WTC11 (cell line): ENCODE measurements around the gene MCFD2. TPM values are rescaled to one million over a fixed set of nuclear protein-coding genes. Genes with fewer than 3 reads are reported as not detected.

Source experiments
- ATAC-seq: fragments of 200-7000 bp; cut with Tn5 transposase; 2 replicates; pipeline ENCODE4 v1.10.0; 2021; ENCODE audit warnings: mild to moderate bottlenecking, moderate library complexity
- CTCF ChIA-PET: fragments of 300-600 bp; sonication (Branson Sonifier 250); formaldehyde crosslinking; loops from one replicate; lab custom pipeline; 2021; ENCODE audit warnings: antibody characterized with exemption; lab: Charles Lee
- POLR2A ChIA-PET: fragments of 350-600 bp; sonication (Branson Sonifier 250); formaldehyde crosslinking; loops from one replicate; lab custom pipeline; 2021; ENCODE audit warnings: antibody characterized with exemption; lab: Charles Lee
- DNase-seq: peaks from one replicate; pipeline ENCODE4 v3.0.0; 2021; ENCODE audit warnings: low spot score
- H3K27ac Mint-ChIP-seq: 2 replicates; pipeline ENCODE4 v1.8.0; 2021; ENCODE audit warnings: mixed read lengths
- H3K27me3 Mint-ChIP-seq: 2 replicates; pipeline ENCODE4 v1.8.0; 2021; ENCODE audit warnings: low read depth, mild to moderate bottlenecking, moderate library complexity, mixed read lengths
- H3K36me3 Mint-ChIP-seq: 2 replicates; pipeline ENCODE4 v1.8.0; 2021; ENCODE audit warnings: mixed read lengths
- H3K4me1 Mint-ChIP-seq: 2 replicates; pipeline ENCODE4 v1.8.0; 2022; ENCODE audit warnings: mixed read lengths
- H3K4me3 Mint-ChIP-seq: 2 replicates; pipeline ENCODE4 v1.8.0; 2021; ENCODE audit warnings: mild to moderate bottlenecking, moderate library complexity, mixed read lengths
- H3K9me3 Mint-ChIP-seq: 2 replicates; pipeline ENCODE4 v1.8.0; 2021; ENCODE audit warnings: mixed read lengths
- ARID4B ChIP-seq: sonication (generic); formaldehyde crosslinking; IDR thresholded peaks from 2 replicates; pipeline ENCODE4 v1.8.0; 2023; ENCODE audit warnings: missing genetic modification reagents, mild to moderate bottlenecking, borderline replicate concordance
- ATF3 ChIP-seq: sonication (generic); formaldehyde crosslinking; conservative IDR thresholded peaks from 2 replicates; pipeline ENCODE4 v1.8.1; 2022; ENCODE audit warnings: mild to moderate bottlenecking, missing genetic modification reagents
- ATF6 ChIP-seq: sonication (generic); formaldehyde crosslinking; IDR thresholded peaks from 2 replicates; pipeline ENCODE4 v1.8.1; 2023; ENCODE audit warnings: mild to moderate bottlenecking, missing genetic modification reagents
- CBFB ChIP-seq: sonication (generic); formaldehyde crosslinking; IDR thresholded peaks from 2 replicates; pipeline ENCODE4 v1.8.1; 2022; ENCODE audit warnings: mild to moderate bottlenecking, low read depth, missing genetic modification reagents
- GRHL2 ChIP-seq: fragments of 250-450 bp; sonication (Bioruptor Pico); IDR thresholded peaks from 2 replicates; pipeline ENCODE4 v1.8.0; 2022; ENCODE audit warnings: mild to moderate bottlenecking, moderate library complexity; ENCODE audit not compliant: insufficient replicate concordance, severe bottlenecking
- JAZF1 ChIP-seq: fragments of 250-450 bp; sonication (Bioruptor Pico); IDR thresholded peaks from 2 replicates; pipeline ENCODE4 v1.9.0; 2021; ENCODE audit warnings: moderate library complexity, mild to moderate bottlenecking, inconsistent platforms
- MXD4 ChIP-seq: fragments of 250-450 bp; sonication (Bioruptor Pico); IDR thresholded peaks from 2 replicates; pipeline ENCODE4 v1.8.0; 2021; ENCODE audit warnings: mild to moderate bottlenecking, moderate library complexity, borderline replicate concordance
- total RNA-seq: library from RNA; stranded (reverse); gene quantifications from 3 replicates; pipeline ENCODE4 v1.2.3, GENCODE V29; 2021
- TF ChIP-seq, protein P1 (sequence below): fragments of 250-450 bp; sonication (Bioruptor Pico); IDR thresholded peaks from 2 replicates; pipeline ENCODE4 v1.8.0; 2021; ENCODE audit warnings: mild to moderate bottlenecking
- TF ChIP-seq, protein P2 (sequence below): sonication (generic); formaldehyde crosslinking; IDR thresholded peaks from 2 replicates; pipeline ENCODE4 v1.8.1; 2023; ENCODE audit warnings: mild to moderate bottlenecking, missing genetic modification reagents

Gene MCFD2
- total RNA-seq, 1 experiment from 2014 or later, result 68.1 TPM

- no peak for TF ChIP-seq MXD4 (CRISPR knock-in tag)
Measured at GRCh38 chr2:46893269-46893939, 22.2 kb downstream of the MCFD2 start (continued).

DNA sequence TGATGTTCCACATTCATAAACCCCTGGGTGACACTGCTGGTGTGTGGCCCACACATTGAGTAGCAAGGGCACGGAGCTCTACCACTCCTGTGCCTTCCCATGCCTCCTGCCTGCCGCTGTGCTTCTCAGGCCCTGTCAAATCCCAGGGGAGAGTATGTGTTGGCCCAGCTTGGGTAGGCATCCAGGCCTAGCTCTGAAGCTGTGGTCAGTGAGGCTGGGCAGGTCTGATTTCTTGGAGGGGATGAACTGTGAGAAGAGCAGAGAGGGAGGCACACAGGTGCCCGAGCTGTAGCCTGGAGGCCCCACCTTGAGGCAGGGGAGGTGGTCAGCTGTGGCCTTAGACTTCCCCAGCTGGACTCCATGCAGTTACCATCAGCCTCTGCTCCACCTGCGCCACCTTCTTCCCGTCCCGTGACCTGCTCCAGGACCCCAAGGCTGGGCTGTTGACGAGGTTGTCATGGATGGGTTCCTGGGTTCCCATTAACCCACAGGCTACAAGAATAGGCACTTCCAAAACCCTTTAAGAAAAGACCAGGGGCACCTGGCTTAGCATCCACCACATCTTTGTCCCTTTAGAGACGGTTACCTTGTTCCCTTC lies 23.6 kb downstream of the MCFD2 start:
- ChIA-PET POLR2A (no interaction called here), CTCF (interaction anchor here (1.0 kb wide), 1 partner anchor 242 kb away, joined by 3 read pairs; no protein-coding TSS in a partner anchor)
- Mint-ChIP-seq H3K27ac (no peak overlapping the region; the same call in 1 of the 2 replicates), H3K27me3 (no peaks in the 10 kb centered on the region; the same call in 1 of the 2 replicates), H3K4me1 (peaks cover 13% of the 10 kb centered on the region), H3K36me3 (no peaks in the 10 kb centered on the region), H3K9me3 (no peaks in the 10 kb centered on the region), H3K4me3 (no peak overlapping the region)
- TF ChIP-seq, protein P1, sequence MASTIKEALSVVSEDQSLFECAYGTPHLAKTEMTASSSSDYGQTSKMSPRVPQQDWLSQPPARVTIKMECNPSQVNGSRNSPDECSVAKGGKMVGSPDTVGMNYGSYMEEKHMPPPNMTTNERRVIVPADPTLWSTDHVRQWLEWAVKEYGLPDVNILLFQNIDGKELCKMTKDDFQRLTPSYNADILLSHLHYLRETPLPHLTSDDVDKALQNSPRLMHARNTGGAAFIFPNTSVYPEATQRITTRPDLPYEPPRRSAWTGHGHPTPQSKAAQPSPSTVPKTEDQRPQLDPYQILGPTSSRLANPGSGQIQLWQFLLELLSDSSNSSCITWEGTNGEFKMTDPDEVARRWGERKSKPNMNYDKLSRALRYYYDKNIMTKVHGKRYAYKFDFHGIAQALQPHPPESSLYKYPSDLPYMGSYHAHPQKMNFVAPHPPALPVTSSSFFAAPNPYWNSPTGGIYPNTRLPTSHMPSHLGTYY (CRISPR knock-in tag), result no peak
- TF ChIP-seq ATF6 (no peak), JAZF1 (CRISPR knock-in tag) (no peak), GRHL2 (CRISPR knock-in tag) (no peak), ATF3 (no peak)
- no peak for ATAC-seq
- no peak for DNase-seq

GRCh38 chr2:46888421-46888952 lies 27.1 kb downstream of the MCFD2 start:
- CTCF ChIA-PET, result interaction anchor here (0.6 to 1.3 kb wide), 2 partner anchors 107 to 111 kb away, joined by 3 to 5 read pairs; no protein-coding TSS in a partner anchor
- H3K27ac Mint-ChIP-seq, result no peak overlapping the region
- H3K4me1 Mint-ChIP-seq, result peaks cover 15% of the 10 kb centered on the region
- no peak for DNase-seq
- no peaks in the 10 kb centered on the region; the same call in 1 of the 2 replicates for H3K27me3 Mint-ChIP-seq
- H3K9me3 Mint-ChIP-seq, result peaks cover 10% of the 10 kb centered on the region
- no peaks in the 10 kb centered on the region for H3K36me3 Mint-ChIP-seq
- TF ChIP-seq CBFB (CRISPR knock-in tag) (no peak), ARID4B (CRISPR knock-in tag) (no peak)
- TF ChIP-seq, protein P2, sequence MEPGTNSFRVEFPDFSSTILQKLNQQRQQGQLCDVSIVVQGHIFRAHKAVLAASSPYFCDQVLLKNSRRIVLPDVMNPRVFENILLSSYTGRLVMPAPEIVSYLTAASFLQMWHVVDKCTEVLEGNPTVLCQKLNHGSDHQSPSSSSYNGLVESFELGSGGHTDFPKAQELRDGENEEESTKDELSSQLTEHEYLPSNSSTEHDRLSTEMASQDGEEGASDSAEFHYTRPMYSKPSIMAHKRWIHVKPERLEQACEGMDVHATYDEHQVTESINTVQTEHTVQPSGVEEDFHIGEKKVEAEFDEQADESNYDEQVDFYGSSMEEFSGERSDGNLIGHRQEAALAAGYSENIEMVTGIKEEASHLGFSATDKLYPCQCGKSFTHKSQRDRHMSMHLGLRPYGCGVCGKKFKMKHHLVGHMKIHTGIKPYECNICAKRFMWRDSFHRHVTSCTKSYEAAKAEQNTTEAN, result no peak
- TF ChIP-seq, all 79 proteins: peak for 0
- POLR2A ChIA-PET, result no interaction called here
- ATAC-seq, result no peak
- H3K4me3 Mint-ChIP-seq, result no peak overlapping the region
